SK-N-SH (cell line): Measurements from ENCODE around the gene LRFN4. TPM values are rescaled to one million over a fixed set of nuclear protein-coding genes. Genes with fewer than 3 reads are reported as not detected.
A peak's percentile ranks its signal among the peaks of the same experiment; 100 is the strongest.

Source experiments
- CTCF ChIA-PET: fragments of 300-600, 350-600 bp; formaldehyde crosslinking; extraction: SDS; loops from one replicate; lab custom pipeline; 2021; lab: Yijun Ruan, JAX
- POLR2A ChIA-PET: fragments of 350-600 bp; sonication (Branson Sonifier 250); formaldehyde crosslinking; extraction: SDS; loops from one replicate; lab custom pipeline; 2020; ENCODE audit warnings: antibody characterized with exemption, inconsistent platforms; lab: Yijun Ruan, JAX
- DNase-seq: peaks from one replicate; pipeline ENCODE4 v3.0.0; 2012
- H2AFZ ChIP-seq: fragments of 200-600 bp; sonication (generic); 2 replicates; pipeline ENCODE4 v1.8.1; 2016; ENCODE audit warnings: antibody characterized with exemption, mild to moderate bottlenecking, low read depth
- H3F3A ChIP-seq: fragments of 200-600 bp; sonication (generic); replicated peaks from 2 replicates; pipeline ENCODE3; 2016; ENCODE audit warnings: antibody characterized with exemption, mild to moderate bottlenecking; ENCODE audit not compliant: insufficient read depth
- H3K27ac ChIP-seq, 2 experiments: fragments of 200-500 bp in 1 of 2; fragments of 200-600 bp in 1 of 2; sonication (Bioruptor generic) in 1 of 2; sonication (generic), shearing (Covaris generic) in 1 of 2; 2 replicates each; pipeline versions ENCODE4 v1.5.1 to v1.6.1; 2014 to 2016; ENCODE audit warnings: low read depth in 2 of 2, inconsistent platforms in 1 of 2, low read length in 1 of 2, mild to moderate bottlenecking in 1 of 2, mixed read lengths in 1 of 2
- H3K27me3 ChIP-seq: fragments of 200-600 bp; sonication (generic), shearing (Covaris generic); 2 replicates; pipeline ENCODE4 v1.6.1; 2016; ENCODE audit warnings: mixed run types; ENCODE audit not compliant: insufficient read depth
- H3K36me3 ChIP-seq, 2 experiments: fragments of 200-500 bp in 1 of 2; fragments of 200-600 bp in 1 of 2; sonication (Bioruptor generic) in 1 of 2; sonication (generic) in 1 of 2; replicated peaks in 1 of 2; 2 replicates each; pipeline versions ENCODE3 to v1.5.1; 2014 to 2016; ENCODE audit warnings: low read length in 1 of 2, mild to moderate bottlenecking in 1 of 2; ENCODE audit not compliant: insufficient read depth in 2 of 2, control insufficient read depth in 1 of 2
- H3K4me1 ChIP-seq, 2 experiments: fragments of 200-500 bp in 1 of 2; fragments of 200-600 bp in 1 of 2; sonication (Bioruptor generic) in 1 of 2; sonication (generic), shearing (Covaris generic) in 1 of 2; 2 replicates each; pipeline versions ENCODE4 v1.5.1 to v1.6.1; 2014 to 2016; ENCODE audit warnings: low read depth in 1 of 2, low read length in 1 of 2, mixed run types in 1 of 2; ENCODE audit not compliant: insufficient read depth in 2 of 2, control insufficient read depth in 1 of 2
- H3K4me2 ChIP-seq: fragments of 200-600 bp; sonication (generic), shearing (Covaris generic); 2 replicates; pipeline ENCODE4 v1.6.1; 2017; ENCODE audit warnings: mixed run types
- H3K4me3 ChIP-seq, 2 experiments: fragments of 200-500 bp in 1 of 2; fragments of 200-600 bp in 1 of 2; sonication (Bioruptor generic) in 1 of 2; sonication (generic), shearing (Covaris generic) in 1 of 2; 2 replicates each; pipeline versions ENCODE4 v1.5.1 to v1.8.1; 2014 to 2016; ENCODE audit warnings: low read depth in 2 of 2, inconsistent platforms in 1 of 2, low read length in 1 of 2, mild to moderate bottlenecking in 1 of 2, mixed read lengths in 1 of 2, moderate library complexity in 1 of 2
- H3K79me2 ChIP-seq: fragments of 200-600 bp; sonication (generic); 2 replicates; pipeline ENCODE4 v1.8.1; 2017; ENCODE audit warnings: mild to moderate bottlenecking; ENCODE audit not compliant: insufficient read depth
- H3K9ac ChIP-seq: fragments of 200-600 bp; sonication (generic); 2 replicates; pipeline ENCODE4 v1.6.1; 2017; ENCODE audit warnings: mixed run types
- H3K9me2 ChIP-seq: fragments of 200-600 bp; sonication (generic); 2 replicates; pipeline ENCODE4 v1.6.1; 2017; ENCODE audit warnings: mixed run types
- H3K9me3 ChIP-seq: fragments of 200-600 bp; sonication (generic); 2 replicates; pipeline ENCODE4 v1.6.1; 2017; ENCODE audit warnings: mixed run types, mild to moderate bottlenecking, moderate library complexity
- H4K20me1 ChIP-seq: fragments of 200-600 bp; sonication (generic); 2 replicates; pipeline ENCODE4 v1.6.1; 2017; ENCODE audit warnings: mild to moderate bottlenecking, mixed run types; ENCODE audit not compliant: insufficient read depth
- CTCF ChIP-seq: fragments of 200-600 bp; sonication (generic); IDR thresholded peaks from 2 replicates; pipeline ENCODE4 v1.6.1; 2017; ENCODE audit warnings: antibody characterized with exemption, mild to moderate bottlenecking, moderate library complexity
- ELF1 ChIP-seq: IDR thresholded peaks from 2 replicates; pipeline ENCODE4 v1.4.0; 2012
- EP300 ChIP-seq, 2 experiments: IDR thresholded peaks; 2 replicates each; pipeline versions ENCODE4 v1.4.0 to v1.6.1; 2012; ENCODE audit warnings: borderline replicate concordance in 1 of 2, low read depth in 1 of 2, low read length in 1 of 2
- EZH2phosphoT487 ChIP-seq: fragments of 200-600 bp; sonication (generic); IDR thresholded peaks from 2 replicates; pipeline ENCODE4 v1.6.1; 2017; ENCODE audit warnings: low read depth, mixed run types, mild to moderate bottlenecking, antibody characterized with exemption, moderate library complexity, borderline replicate concordance
- FOXJ3 ChIP-seq: sonication (generic); formaldehyde crosslinking; IDR thresholded peaks from 2 replicates; pipeline ENCODE4 v1.5.1; 2020; ENCODE audit warnings: mild to moderate bottlenecking, missing genetic modification reagents
- FOXM1 ChIP-seq: IDR thresholded peaks from 2 replicates; pipeline ENCODE4 v1.4.0; 2012; ENCODE audit warnings: low read depth, mild to moderate bottlenecking
- GATA2 ChIP-seq: sonication (generic); formaldehyde crosslinking; IDR thresholded peaks from 2 replicates; pipeline ENCODE4 v1.5.0; 2020; ENCODE audit warnings: mild to moderate bottlenecking, missing genetic modification reagents
- MEF2A ChIP-seq: IDR thresholded peaks from 2 replicates; pipeline ENCODE4 v1.4.0; 2012; ENCODE audit warnings: low read depth, borderline replicate concordance
- MXI1 ChIP-seq: IDR thresholded peaks from 2 replicates; pipeline ENCODE4 v1.6.1; 2012; ENCODE audit warnings: mild to moderate bottlenecking, low read depth, low read length, improper control_type of control experiment
- SIN3A ChIP-seq: IDR thresholded peaks from 2 replicates; pipeline ENCODE4 v1.6.1; 2012; ENCODE audit warnings: low read depth, mild to moderate bottlenecking, low read length, moderate library complexity, borderline replicate concordance
- SMC3 ChIP-seq: IDR thresholded peaks from 2 replicates; pipeline ENCODE4 v1.6.1; 2012; ENCODE audit warnings: low read depth, low read length, improper control_type of control experiment
- TCF12 ChIP-seq: IDR thresholded peaks from 2 replicates; pipeline ENCODE4 v1.4.0; 2012
- TEAD4 ChIP-seq: IDR thresholded peaks from 2 replicates; pipeline ENCODE4 v1.4.0; 2012; ENCODE audit warnings: mild to moderate bottlenecking, borderline replicate concordance; ENCODE audit not compliant: insufficient read depth
- YY1 ChIP-seq: IDR thresholded peaks from 2 replicates; pipeline ENCODE4 v1.4.0; 2012; ENCODE audit warnings: low read depth, mild to moderate bottlenecking
- WGBS: methylation state at CpG from one replicate; pipeline ENCODE4 v1.1.6; 2017; ENCODE audit warnings: low lambda C conversion rate; 5-methylcytosine and 5-hydroxymethylcytosine counted together
- polyA plus RNA-seq, 3 experiments: library from polyadenylated mRNA; depleted of rRNA; stranded (reverse); fragments of >200 nt; gene quantifications; 2 replicates each; pipeline ENCODE4 v1.2.3, GENCODE V29; 2012
- TF ChIP-seq, protein P1 (sequence below): fragments of 150-350 bp; IDR thresholded peaks from 2 replicates; pipeline ENCODE4 v1.6.1; 2016; ENCODE audit warnings: mild to moderate bottlenecking, low read depth, low read length

LRFN4 gene
- polyA plus RNA-seq, 1 of the 3 experiments (the other 2 are of a cell fraction), result 15.9 TPM

DNA sequence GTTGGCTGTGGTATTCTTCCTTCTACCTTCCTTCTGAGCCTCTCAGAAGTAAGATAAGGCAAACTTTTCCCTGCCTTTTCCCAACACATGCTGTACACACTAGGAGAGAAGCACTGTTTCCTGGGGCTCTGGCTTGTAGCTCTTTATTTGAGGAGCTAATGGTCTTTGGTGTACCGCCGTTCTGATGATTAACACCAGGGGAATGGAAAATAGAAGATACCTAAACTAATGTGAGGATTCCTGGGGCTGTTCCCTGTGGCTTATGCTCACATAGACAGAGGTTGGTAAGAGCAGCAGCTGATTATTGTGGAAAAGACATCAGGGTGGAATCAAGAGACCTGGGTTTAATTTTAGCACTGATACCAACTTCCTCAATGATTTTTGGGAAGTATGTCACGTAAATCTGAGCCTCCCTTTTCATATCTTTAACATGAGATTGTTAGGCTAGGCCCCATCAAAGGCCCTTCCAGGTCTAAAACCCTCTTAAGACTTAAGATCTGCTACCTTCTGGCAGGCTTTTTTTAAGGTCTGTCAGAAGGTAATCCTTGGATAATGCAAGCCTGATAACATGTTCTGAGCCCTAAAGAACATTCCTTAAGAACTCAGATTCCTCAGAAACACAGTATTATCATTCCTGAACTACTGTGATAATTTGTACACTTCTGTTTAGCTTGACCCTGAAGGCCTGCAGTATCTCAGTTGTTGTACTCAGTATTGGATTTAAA lies 38.5 kb upstream of the LRFN4 start:
- CTCF ChIA-PET, result interaction anchor here (0.7 to 1.3 kb wide), 6 partner anchors 10 to 235 kb away, joined by 3 to 7 read pairs (median 4); no protein-coding TSS in a partner anchor
- H3F3A ChIP-seq, result no peaks in the 10 kb centered on the region
- H3K27me3 ChIP-seq, result no peaks in the 10 kb centered on the region
- no peak for TF ChIP-seq ELF1
- no peak overlapping the region for H2AFZ ChIP-seq
- no peaks in the 10 kb centered on the region for H4K20me1 ChIP-seq
- no peak overlapping the region for H3K27ac ChIP-seq
- no peaks in the 10 kb centered on the region for H3K79me2 ChIP-seq
- no peaks in the 10 kb centered on the region for H3K9me3 ChIP-seq
- WGBS, result 89% methylated on average over 3 of the region's 3 CpGs
- H3K4me1 ChIP-seq, result peaks cover 0 to 11% of the 10 kb centered on the region in 2 experiments; a peak in 2 of 4 replicates
- POLR2A ChIA-PET, result no interaction called here
- no peak overlapping the region for H3K9ac ChIP-seq
- H3K9me2 ChIP-seq, result no peaks in the 10 kb centered on the region
- no peak overlapping the region for H3K4me3 ChIP-seq
- DNase-seq, result no peak
- H3K36me3 ChIP-seq, result peaks cover 4 to 7% of the 10 kb centered on the region in 2 experiments
- H3K4me2 ChIP-seq, result no peak overlapping the region

DNA sequence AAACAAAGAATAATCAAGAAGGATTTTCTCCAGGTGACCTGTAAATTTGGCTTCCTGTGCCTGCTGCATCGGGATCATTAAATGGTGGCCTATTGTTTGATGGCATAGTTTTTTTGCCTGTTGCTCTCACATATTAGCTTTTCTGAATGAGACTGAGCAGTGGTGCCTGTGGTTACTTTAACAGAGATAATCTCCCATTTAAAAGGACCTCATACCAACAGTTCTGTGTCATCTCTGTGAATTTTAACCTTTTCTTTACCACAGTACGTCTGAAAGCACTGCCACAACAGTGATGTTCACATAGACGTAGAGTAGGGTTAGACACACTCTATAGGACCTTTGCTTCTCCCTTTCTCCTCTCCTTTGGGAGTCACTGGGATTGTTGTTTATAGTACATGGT lies 36.5 kb upstream of the LRFN4 start:
- POLR2A ChIA-PET, result interaction anchor here (0.7 kb wide), 1 partner anchor 251 kb away, joined by 4 read pairs; no protein-coding TSS in a partner anchor
- Histone ChIP-seq H4K20me1 (no peaks in the 10 kb centered on the region), H3K4me3 (no peak overlapping the region), H3K4me1 (peaks cover 0 to 6% of the 10 kb centered on the region in 2 experiments; a peak in 1 of 4 replicates), H3K9me3 (no peaks in the 10 kb centered on the region), H3K79me2 (no peaks in the 10 kb centered on the region), H3K36me3 (peaks cover 4% of the 10 kb centered on the region in 2 experiments), H2AFZ (no peak overlapping the region), H3K27me3 (no peaks in the 10 kb centered on the region), H3K4me2 (no peak overlapping the region), H3F3A (no peaks in the 10 kb centered on the region), H3K9me2 (no peaks in the 10 kb centered on the region), H3K27ac (no peak overlapping the region), H3K9ac (no peak overlapping the region)
- TF ChIP-seq TCF12 (0 out of 2 replicates have a peak, but pooled peaks have one; percentile 5), TEAD4 (no peak)
- 94% methylated on average over 3 of the region's 3 CpGs for WGBS
- CTCF ChIA-PET, result interaction anchor here (1.1 to 1.5 kb wide), 2 partner anchors 20 to 127 kb away, joined by 3 to 4 read pairs; no protein-coding TSS in a partner anchor
- no peak for DNase-seq

GRCh38 chr11:66820901-66821300 lies 36.0 kb upstream of the LRFN4 start:
- Histone ChIP-seq H3K79me2 (no peaks in the 10 kb centered on the region), H4K20me1 (no peaks in the 10 kb centered on the region), H3F3A (no peaks in the 10 kb centered on the region), H3K9me2 (no peaks in the 10 kb centered on the region), H3K9me3 (no peaks in the 10 kb centered on the region), H3K4me1 (peaks cover 0 to 1% of the 10 kb centered on the region in 2 experiments; a peak in 1 of 4 replicates), H3K4me2 (no peak overlapping the region), H3K27me3 (no peaks in the 10 kb centered on the region), H3K27ac (no peak overlapping the region), H2AFZ (no peak overlapping the region), H3K4me3 (no peak overlapping the region), H3K36me3 (peaks cover 4% of the 10 kb centered on the region in 2 experiments), H3K9ac (no peak overlapping the region)
- CTCF ChIA-PET, result interaction anchor here (1.1 to 1.8 kb wide), 3 partner anchors 13 to 127 kb away, joined by 3 to 5 read pairs (median 4); no protein-coding TSS in a partner anchor
- POLR2A ChIA-PET, result interaction anchor here (0.7 kb wide), 1 partner anchor 252 kb away, joined by 4 read pairs; no protein-coding TSS in a partner anchor
- DNase-seq, result no peak
- WGBS, result 90% methylated on average over 3 of the region's 3 CpGs
- TF ChIP-seq CTCF, result no peak
- TF ChIP-seq GATA2 (CRISPR knock-in tag), result no peak
- no peak for TF ChIP-seq FOXM1
- no peak for TF ChIP-seq YY1
- TF ChIP-seq, protein P1, sequence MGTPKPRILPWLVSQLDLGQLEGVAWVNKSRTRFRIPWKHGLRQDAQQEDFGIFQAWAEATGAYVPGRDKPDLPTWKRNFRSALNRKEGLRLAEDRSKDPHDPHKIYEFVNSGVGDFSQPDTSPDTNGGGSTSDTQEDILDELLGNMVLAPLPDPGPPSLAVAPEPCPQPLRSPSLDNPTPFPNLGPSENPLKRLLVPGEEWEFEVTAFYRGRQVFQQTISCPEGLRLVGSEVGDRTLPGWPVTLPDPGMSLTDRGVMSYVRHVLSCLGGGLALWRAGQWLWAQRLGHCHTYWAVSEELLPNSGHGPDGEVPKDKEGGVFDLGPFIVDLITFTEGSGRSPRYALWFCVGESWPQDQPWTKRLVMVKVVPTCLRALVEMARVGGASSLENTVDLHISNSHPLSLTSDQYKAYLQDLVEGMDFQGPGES, result no peak
- no peak for TF ChIP-seq FOXJ3 (CRISPR knock-in tag)
- TF ChIP-seq EZH2phosphoT487, result no peak
- TF ChIP-seq SIN3A, result no peak
- no peak for TF ChIP-seq MXI1
- no peak for TF ChIP-seq EP300 (IDR thresholded peaks at IDR 0.05; ENCODE audit: borderline replicate concordance in 1 of 2, low read depth in 1 of 2, low read length in 1 of 2)
- no peak for TF ChIP-seq ELF1
- no peak for TF ChIP-seq SMC3
- no peak for TF ChIP-seq MEF2A
